SK-N-SH (cell line): Measurements from ENCODE around the gene ZBTB7B. TPM values are rescaled to one million over a fixed set of nuclear protein-coding genes. Genes with fewer than 3 reads are reported as not detected.
A peak's percentile ranks its signal among the peaks of the same experiment; 100 is the strongest.

Source experiments
- CTCF ChIA-PET: fragments of 300-600, 350-600 bp; formaldehyde crosslinking; extraction: SDS; loops from one replicate; lab custom pipeline; 2021; lab: Yijun Ruan, JAX
- POLR2A ChIA-PET: fragments of 350-600 bp; sonication (Branson Sonifier 250); formaldehyde crosslinking; extraction: SDS; loops from one replicate; lab custom pipeline; 2020; ENCODE audit warnings: antibody characterized with exemption, inconsistent platforms; lab: Yijun Ruan, JAX
- DNase-seq: peaks from one replicate; pipeline ENCODE4 v3.0.0; 2012
- H2AFZ ChIP-seq: fragments of 200-600 bp; sonication (generic); 2 replicates; pipeline ENCODE4 v1.8.1; 2016; ENCODE audit warnings: antibody characterized with exemption, mild to moderate bottlenecking, low read depth
- H3F3A ChIP-seq: fragments of 200-600 bp; sonication (generic); replicated peaks from 2 replicates; pipeline ENCODE3; 2016; ENCODE audit warnings: antibody characterized with exemption, mild to moderate bottlenecking; ENCODE audit not compliant: insufficient read depth
- H3K27ac ChIP-seq, 2 experiments: fragments of 200-500 bp in 1 of 2; fragments of 200-600 bp in 1 of 2; sonication (Bioruptor generic) in 1 of 2; sonication (generic), shearing (Covaris generic) in 1 of 2; 2 replicates each; pipeline versions ENCODE4 v1.5.1 to v1.6.1; 2014 to 2016; ENCODE audit warnings: low read depth in 2 of 2, inconsistent platforms in 1 of 2, low read length in 1 of 2, mild to moderate bottlenecking in 1 of 2, mixed read lengths in 1 of 2
- H3K27me3 ChIP-seq: fragments of 200-600 bp; sonication (generic), shearing (Covaris generic); 2 replicates; pipeline ENCODE4 v1.6.1; 2016; ENCODE audit warnings: mixed run types; ENCODE audit not compliant: insufficient read depth
- H3K36me3 ChIP-seq, 2 experiments: fragments of 200-500 bp in 1 of 2; fragments of 200-600 bp in 1 of 2; sonication (Bioruptor generic) in 1 of 2; sonication (generic) in 1 of 2; replicated peaks in 1 of 2; 2 replicates each; pipeline versions ENCODE3 to v1.5.1; 2014 to 2016; ENCODE audit warnings: low read length in 1 of 2, mild to moderate bottlenecking in 1 of 2; ENCODE audit not compliant: insufficient read depth in 2 of 2, control insufficient read depth in 1 of 2
- H3K4me1 ChIP-seq, 2 experiments: fragments of 200-500 bp in 1 of 2; fragments of 200-600 bp in 1 of 2; sonication (Bioruptor generic) in 1 of 2; sonication (generic), shearing (Covaris generic) in 1 of 2; 2 replicates each; pipeline versions ENCODE4 v1.5.1 to v1.6.1; 2014 to 2016; ENCODE audit warnings: low read depth in 1 of 2, low read length in 1 of 2, mixed run types in 1 of 2; ENCODE audit not compliant: insufficient read depth in 2 of 2, control insufficient read depth in 1 of 2
- H3K4me2 ChIP-seq: fragments of 200-600 bp; sonication (generic), shearing (Covaris generic); 2 replicates; pipeline ENCODE4 v1.6.1; 2017; ENCODE audit warnings: mixed run types
- H3K4me3 ChIP-seq, 2 experiments: fragments of 200-500 bp in 1 of 2; fragments of 200-600 bp in 1 of 2; sonication (Bioruptor generic) in 1 of 2; sonication (generic), shearing (Covaris generic) in 1 of 2; 2 replicates each; pipeline versions ENCODE4 v1.5.1 to v1.8.1; 2014 to 2016; ENCODE audit warnings: low read depth in 2 of 2, inconsistent platforms in 1 of 2, low read length in 1 of 2, mild to moderate bottlenecking in 1 of 2, mixed read lengths in 1 of 2, moderate library complexity in 1 of 2
- H3K79me2 ChIP-seq: fragments of 200-600 bp; sonication (generic); 2 replicates; pipeline ENCODE4 v1.8.1; 2017; ENCODE audit warnings: mild to moderate bottlenecking; ENCODE audit not compliant: insufficient read depth
- H3K9ac ChIP-seq: fragments of 200-600 bp; sonication (generic); 2 replicates; pipeline ENCODE4 v1.6.1; 2017; ENCODE audit warnings: mixed run types
- H3K9me2 ChIP-seq: fragments of 200-600 bp; sonication (generic); 2 replicates; pipeline ENCODE4 v1.6.1; 2017; ENCODE audit warnings: mixed run types
- H3K9me3 ChIP-seq: fragments of 200-600 bp; sonication (generic); 2 replicates; pipeline ENCODE4 v1.6.1; 2017; ENCODE audit warnings: mixed run types, mild to moderate bottlenecking, moderate library complexity
- H4K20me1 ChIP-seq: fragments of 200-600 bp; sonication (generic); 2 replicates; pipeline ENCODE4 v1.6.1; 2017; ENCODE audit warnings: mild to moderate bottlenecking, mixed run types; ENCODE audit not compliant: insufficient read depth
- CHD2 ChIP-seq: fragments of 150-350 bp; IDR thresholded peaks from 2 replicates; pipeline ENCODE4 v1.6.1; 2018; ENCODE audit warnings: low read length; ENCODE audit not compliant: partially characterized antibody
- ELF1 ChIP-seq: IDR thresholded peaks from 2 replicates; pipeline ENCODE4 v1.4.0; 2012
- EP300 ChIP-seq, 2 experiments: IDR thresholded peaks; 2 replicates each; pipeline versions ENCODE4 v1.4.0 to v1.6.1; 2012; ENCODE audit warnings: borderline replicate concordance in 1 of 2, low read depth in 1 of 2, low read length in 1 of 2
- GABPA ChIP-seq: IDR thresholded peaks from 2 replicates; pipeline ENCODE4 v1.4.0; 2012; ENCODE audit warnings: low read depth, mild to moderate bottlenecking
- GATA2 ChIP-seq: sonication (generic); formaldehyde crosslinking; IDR thresholded peaks from 2 replicates; pipeline ENCODE4 v1.5.0; 2020; ENCODE audit warnings: mild to moderate bottlenecking, missing genetic modification reagents
- NRF1 ChIP-seq: IDR thresholded peaks from 2 replicates; pipeline ENCODE4 v1.6.1; 2012; ENCODE audit warnings: low read depth, mild to moderate bottlenecking, low read length
- RCOR1 ChIP-seq: fragments of 150-350 bp; IDR thresholded peaks from 2 replicates; pipeline ENCODE4 v1.6.1; 2017; ENCODE audit warnings: antibody characterized with exemption, low read length
- RXRA ChIP-seq: IDR thresholded peaks from 2 replicates; pipeline ENCODE4 v1.4.0; 2012; ENCODE audit warnings: low read depth, mild to moderate bottlenecking, borderline replicate concordance
- TCF12 ChIP-seq: IDR thresholded peaks from 2 replicates; pipeline ENCODE4 v1.4.0; 2012
- WGBS: methylation state at CpG from one replicate; pipeline ENCODE4 v1.1.6; 2017; ENCODE audit warnings: low lambda C conversion rate; 5-methylcytosine and 5-hydroxymethylcytosine counted together
- polyA plus RNA-seq, 3 experiments: library from polyadenylated mRNA; depleted of rRNA; stranded (reverse); fragments of >200 nt; gene quantifications; 2 replicates each; pipeline ENCODE4 v1.2.3, GENCODE V29; 2012
- TF ChIP-seq, protein P1 (sequence below): IDR thresholded peaks from 2 replicates; pipeline ENCODE4; 2012
- TF ChIP-seq, protein P2 (sequence below): fragments of 150-350 bp; IDR thresholded peaks from 2 replicates; pipeline ENCODE4 v1.6.1; 2016; ENCODE audit warnings: mild to moderate bottlenecking, low read depth, low read length

ZBTB7B gene
- polyA plus RNA-seq, 1 of the 3 experiments (the other 2 are of a cell fraction): 15.7 TPM

DNA sequence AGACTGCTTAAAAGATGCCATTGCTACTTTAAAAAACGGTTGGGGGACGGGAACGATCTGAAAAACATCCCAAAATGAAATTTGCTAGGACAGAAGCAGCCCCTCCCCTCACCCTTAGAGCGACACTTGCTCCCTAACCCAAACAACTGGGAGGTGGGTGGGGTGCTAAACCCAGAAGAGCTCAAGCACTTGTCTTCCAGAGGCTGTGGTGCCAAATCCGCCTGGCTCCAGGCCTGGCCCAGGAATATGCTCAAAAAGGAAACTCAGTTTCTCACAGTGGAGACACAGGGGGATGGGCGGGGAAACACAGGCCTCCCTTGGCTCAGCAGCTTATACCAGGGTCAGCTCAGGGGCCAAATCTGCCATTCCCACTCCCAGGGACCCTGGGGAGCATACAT, 46.1 kb upstream of the ZBTB7B start (continued):
- TF ChIP-seq GATA2 (no peak), NRF1 (no peak), EP300 (IDR thresholded peaks at IDR 0.05; ENCODE audit: borderline replicate concordance in 1 of 2, low read depth in 1 of 2, low read length in 1 of 2) (no peak), RXRA (no peak)

DNA sequence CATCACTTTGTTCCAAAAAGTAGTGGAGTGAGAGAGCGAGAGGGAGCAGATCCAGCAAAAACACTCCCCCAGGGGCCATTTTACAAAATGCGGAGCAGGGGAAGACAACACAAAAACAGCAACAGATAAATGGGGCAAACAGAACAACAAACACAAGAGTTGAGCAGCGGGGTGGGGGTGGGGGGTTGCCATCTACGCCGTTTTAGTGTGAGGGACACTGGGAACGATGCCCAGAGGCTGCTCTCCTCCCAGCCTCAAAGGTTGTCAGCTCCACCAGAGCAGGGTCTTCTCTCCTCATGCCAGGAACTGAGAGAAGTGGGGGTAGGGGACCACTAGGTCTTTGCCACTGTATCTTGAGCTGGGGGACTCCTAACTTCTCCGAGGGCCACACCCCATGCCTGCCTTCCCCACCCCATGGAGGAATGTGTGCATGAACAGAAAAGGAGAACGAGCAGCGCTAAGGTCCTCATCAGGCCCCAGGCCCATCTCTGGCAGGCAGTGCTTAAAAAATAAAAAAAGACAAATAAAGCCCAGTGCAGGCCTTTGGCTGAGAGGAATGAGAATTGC, 45.4 kb upstream of the ZBTB7B start:
- H3K9ac ChIP-seq: no peak overlapping the region
- H3K9me2 ChIP-seq: no peaks in the 10 kb centered on the region
- peak overlapping the region in 1 of 2 experiments; percentile 91; a peak in 1 of 4 replicates for H3K27ac ChIP-seq
- H3K79me2 ChIP-seq: peaks cover 22% of the 10 kb centered on the region
- WGBS: 77% methylated on average over 9 of the region's 9 CpGs
- ChIA-PET CTCF (interaction anchor here (0.8 to 37.5 kb wide), 6 partner anchors 18 to 402 kb away, joined by 3 to 640 read pairs (median 7); partner anchors contain the start of genes LENEP and ZBTB7B), POLR2A (interaction anchor here (0.7 to 3.0 kb wide), 2 partner anchors 13 to 46 kb away, joined by 3 to 16 read pairs; partner anchors contain the start of gene SHC1)
- H3K4me2 ChIP-seq: peak overlapping the region; percentile 87
- no peaks in the 10 kb centered on the region for H4K20me1 ChIP-seq
- no peaks in the 10 kb centered on the region for H3K27me3 ChIP-seq
- H3K36me3 ChIP-seq: peaks cover 0 to 21% of the 10 kb centered on the region in 2 experiments
- peaks cover 15% of the 10 kb centered on the region for H3F3A ChIP-seq
- H3K4me1 ChIP-seq: peaks cover 0 to 51% of the 10 kb centered on the region in 2 experiments; a peak in 3 of 4 replicates
- no peak for DNase-seq
- no peaks in the 10 kb centered on the region for H3K9me3 ChIP-seq
- no peak overlapping the region for H2AFZ ChIP-seq
- no peak overlapping the region for H3K4me3 ChIP-seq
- TF ChIP-seq CHD2: no peak
- TF ChIP-seq, protein P1, sequence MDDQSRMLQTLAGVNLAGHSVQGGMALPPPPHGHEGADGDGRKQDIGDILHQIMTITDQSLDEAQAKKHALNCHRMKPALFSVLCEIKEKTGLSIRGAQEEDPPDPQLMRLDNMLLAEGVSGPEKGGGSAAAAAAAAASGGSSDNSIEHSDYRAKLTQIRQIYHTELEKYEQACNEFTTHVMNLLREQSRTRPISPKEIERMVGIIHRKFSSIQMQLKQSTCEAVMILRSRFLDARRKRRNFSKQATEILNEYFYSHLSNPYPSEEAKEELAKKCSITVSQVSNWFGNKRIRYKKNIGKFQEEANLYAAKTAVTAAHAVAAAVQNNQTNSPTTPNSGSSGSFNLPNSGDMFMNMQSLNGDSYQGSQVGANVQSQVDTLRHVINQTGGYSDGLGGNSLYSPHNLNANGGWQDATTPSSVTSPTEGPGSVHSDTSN: no peak
- TF ChIP-seq ELF1: no peak
- no peak for TF ChIP-seq GABPA

DNA sequence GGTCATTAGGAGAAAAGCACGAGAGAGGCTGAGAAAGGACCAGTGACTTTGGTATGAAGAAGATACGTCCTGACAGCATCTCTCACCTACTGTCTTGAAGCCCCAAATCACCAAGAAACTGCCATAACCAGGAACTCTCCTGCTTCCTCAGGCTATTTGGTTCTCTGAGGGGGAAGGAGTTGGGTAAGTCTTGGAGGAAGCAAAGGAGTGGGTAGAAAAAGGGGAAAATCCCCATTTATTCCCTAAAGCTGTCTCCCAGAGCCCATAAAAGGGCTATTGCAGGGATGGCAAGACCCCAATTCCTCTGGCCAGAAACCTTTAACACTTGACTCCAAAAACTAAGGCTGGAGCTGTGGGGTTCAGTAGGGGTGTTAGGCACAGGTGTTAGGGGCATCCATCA, 44.6 kb upstream of the ZBTB7B start:
- Histone ChIP-seq H3F3A (peaks cover 15% of the 10 kb centered on the region), H3K4me2 (no peak overlapping the region), H3K79me2 (peaks cover 22% of the 10 kb centered on the region), H3K36me3 (peaks cover 0 to 29% of the 10 kb centered on the region in 2 experiments), H3K4me3 (no peak overlapping the region), H3K27me3 (no peaks in the 10 kb centered on the region), H4K20me1 (no peaks in the 10 kb centered on the region), H3K9ac (no peak overlapping the region), H3K4me1 (peaks cover 2 to 51% of the 10 kb centered on the region in 2 experiments; a peak in 3 of 4 replicates), H3K9me3 (no peaks in the 10 kb centered on the region), H3K27ac (0 out of 4 replicates have a peak overlapping the region, but pooled peaks of 1 of the 2 experiments have one; percentile 5), H3K9me2 (no peaks in the 10 kb centered on the region), H2AFZ (no peak overlapping the region)
- POLR2A ChIA-PET: no interaction called here
- TF ChIP-seq, protein P2, sequence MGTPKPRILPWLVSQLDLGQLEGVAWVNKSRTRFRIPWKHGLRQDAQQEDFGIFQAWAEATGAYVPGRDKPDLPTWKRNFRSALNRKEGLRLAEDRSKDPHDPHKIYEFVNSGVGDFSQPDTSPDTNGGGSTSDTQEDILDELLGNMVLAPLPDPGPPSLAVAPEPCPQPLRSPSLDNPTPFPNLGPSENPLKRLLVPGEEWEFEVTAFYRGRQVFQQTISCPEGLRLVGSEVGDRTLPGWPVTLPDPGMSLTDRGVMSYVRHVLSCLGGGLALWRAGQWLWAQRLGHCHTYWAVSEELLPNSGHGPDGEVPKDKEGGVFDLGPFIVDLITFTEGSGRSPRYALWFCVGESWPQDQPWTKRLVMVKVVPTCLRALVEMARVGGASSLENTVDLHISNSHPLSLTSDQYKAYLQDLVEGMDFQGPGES: no peak
- TF ChIP-seq NRF1 (no peak), TCF12 (no peak), RCOR1 (no peak)
- no peak for DNase-seq
- WGBS: 96% methylated on average over 2 of the region's 2 CpGs
- CTCF ChIA-PET: interaction anchor here (1.7 to 37.5 kb wide), 2 partner anchors 40 to 103 kb away, joined by 4 to 640 read pairs; partner anchors contain the start of genes LENEP and ZBTB7B
